CD8-positive, alpha-beta memory T cell (primary cell): ENCODE measurements around the gene SDF4. TPM values are rescaled to one million over a fixed set of nuclear protein-coding genes. Genes with fewer than 3 reads are reported as not detected.
A peak's percentile ranks its signal among the peaks of the same experiment; 100 is the strongest.

Experiments
- CTCF ChIA-PET: fragments of 350-600 bp; sonication (Branson Sonifier 250); formaldehyde crosslinking; loops from one replicate; lab custom pipeline; 2021; ENCODE audit warnings: antibody characterized with exemption; lab: Charles Lee
- POLR2A ChIA-PET: fragments of 350-600 bp; sonication (Branson Sonifier 250); formaldehyde crosslinking; loops from one replicate; lab custom pipeline; 2021; ENCODE audit warnings: antibody characterized with exemption; lab: Charles Lee
- DNase-seq, 5 donors: peaks; one replicate each; pipeline versions ENCODE4 v3.0.0 to v3.0.0-alpha.2; 2020 to 2022; ENCODE audit warnings: mixed read lengths in 1 of 5
- H3K27ac ChIP-seq: one replicate; pipeline ENCODE4 v1.7.0; 2013; ENCODE audit warnings: low read depth, mild to moderate bottlenecking, low read length, moderate library complexity
- H3K27me3 ChIP-seq: 2 replicates; pipeline ENCODE4 v1.7.0; 2013; ENCODE audit warnings: low read length, mild to moderate bottlenecking; ENCODE audit not compliant: insufficient read depth, poor library complexity, severe bottlenecking
- H3K36me3 ChIP-seq: 2 replicates; pipeline ENCODE4 v1.7.0; 2013; ENCODE audit warnings: mild to moderate bottlenecking, low read length, moderate library complexity; ENCODE audit not compliant: insufficient read depth
- H3K4me1 ChIP-seq: 2 replicates; pipeline ENCODE4 v1.7.0; 2013; ENCODE audit warnings: mild to moderate bottlenecking, low read length, moderate library complexity; ENCODE audit not compliant: insufficient read depth
- H3K4me3 ChIP-seq: 2 replicates; pipeline ENCODE4 v1.7.0; 2013; ENCODE audit warnings: mild to moderate bottlenecking, low read length
- H3K9me3 ChIP-seq: 2 replicates; pipeline ENCODE4 v1.7.0; 2013; ENCODE audit warnings: mild to moderate bottlenecking, low read length
- H3K27ac Mint-ChIP-seq, 8 donors: one replicate each; pipeline ENCODE4 v1.8.0; 2020 to 2021; ENCODE audit warnings: mixed read lengths in 8 of 8, mild to moderate bottlenecking in 6 of 8, inconsistent platforms in 3 of 8, moderate library complexity in 3 of 8
- H3K27me3 Mint-ChIP-seq, 2 donors: one replicate each; pipeline ENCODE4 v1.8.0; 2020 to 2021; ENCODE audit warnings: mixed read lengths in 2 of 2, mild to moderate bottlenecking in 1 of 2, moderate library complexity in 1 of 2
- H3K36me3 Mint-ChIP-seq, 3 donors: one replicate each; pipeline ENCODE4 v1.8.0; 2020 to 2021; ENCODE audit warnings: mixed read lengths in 3 of 3, inconsistent platforms in 1 of 3, mild to moderate bottlenecking in 1 of 3
- H3K4me1 Mint-ChIP-seq, 3 donors: one replicate each; pipeline ENCODE4 v1.8.0; 2020 to 2021; ENCODE audit warnings: mixed read lengths in 3 of 3, inconsistent platforms in 1 of 3, mild to moderate bottlenecking in 1 of 3
- H3K4me3 Mint-ChIP-seq, 7 donors: one replicate each; pipeline ENCODE4 v1.8.0; 2020 to 2021; ENCODE audit warnings: mixed read lengths in 7 of 7, mild to moderate bottlenecking in 6 of 7, moderate library complexity in 4 of 7, inconsistent platforms in 2 of 7
- H3K9me3 Mint-ChIP-seq, 5 donors: one replicate each; pipeline ENCODE4 v1.8.0; 2020 to 2022; ENCODE audit warnings: mixed read lengths in 5 of 5, mild to moderate bottlenecking in 3 of 5, moderate library complexity in 2 of 5, inconsistent platforms in 1 of 5
- polyA plus RNA-seq: library from polyadenylated mRNA; unstranded; fragments of 300-500 nt; fragmentation: Illumina TruSeq; gene quantifications from one replicate; pipeline ENCODE4 v1.2.3, GENCODE V29; 2021
- total RNA-seq, 2 experiments: library from RNA; stranded (reverse); gene quantifications; one replicate each; pipeline ENCODE4 v1.2.3, GENCODE V29; 2021

The SDF4 gene
- total and polyA plus RNA-seq, 3 experiments from 2014 or later = 108 to 169 (median 158) TPM

- ChIA-PET POLR2A (no interaction called here), CTCF (no interaction called here)
- Histone ChIP-seq H3K36me3 (peaks cover 41% of the 10 kb centered on the region), H3K4me3 (no peak overlapping the region), H3K27ac (no peak overlapping the region), H3K9me3 (no peaks in the 10 kb centered on the region), H3K4me1 (peaks cover 3% of the 10 kb centered on the region), H3K27me3 (no peaks in the 10 kb centered on the region)
- H3K27ac Mint-ChIP-seq = no peak overlapping the region
- H3K27me3 Mint-ChIP-seq = no peaks in the 10 kb centered on the region
- H3K4me1 Mint-ChIP-seq = peaks cover 3 to 14% (median 13%) of the 10 kb centered on the region in 3 donors
- no peak for DNase-seq
- H3K9me3 Mint-ChIP-seq = no peaks in the 10 kb centered on the region
- H3K4me3 Mint-ChIP-seq = peak overlapping the region in 1 of 7 donors; percentile 42
- peaks cover 0 to 72% (median 11%) of the 10 kb centered on the region in 3 donors for H3K36me3 Mint-ChIP-seq
Observed at GRCh38 chr1:1220197-1220596, 11.6 kb downstream of the SDF4 start.

DNA sequence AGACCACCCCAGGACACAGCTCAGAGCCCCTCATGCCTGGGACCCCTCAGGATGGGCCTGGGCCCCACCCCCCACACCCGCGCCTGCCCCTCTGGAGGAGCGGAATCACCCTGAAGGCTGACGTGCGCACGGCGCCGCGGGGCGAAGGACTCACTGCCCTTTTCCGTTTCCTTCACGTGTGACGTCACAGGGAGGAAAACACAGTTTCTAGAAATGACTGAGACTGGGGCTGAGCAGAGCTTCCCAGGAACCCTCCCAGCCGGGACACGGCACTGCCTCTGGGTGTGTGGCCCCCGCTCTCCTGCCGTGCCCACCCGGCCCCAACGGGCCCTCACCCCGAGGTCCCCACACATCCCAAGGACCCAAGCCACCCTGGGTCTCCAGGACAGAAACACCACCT lies 12.5 kb downstream of the SDF4 start:
- Histone ChIP-seq H3K27ac (no peak overlapping the region), H3K27me3 (no peaks in the 10 kb centered on the region), H3K4me3 (no peak overlapping the region), H3K4me1 (peaks cover 11% of the 10 kb centered on the region), H3K9me3 (no peaks in the 10 kb centered on the region), H3K36me3 (peaks cover 33% of the 10 kb centered on the region)
- ChIA-PET CTCF (no interaction called here), POLR2A (no interaction called here)
- Mint-ChIP-seq H3K27ac (peak overlapping the region in 1 of 8 donors; percentile 12), H3K4me1 (peaks cover 8 to 23% (median 20%) of the 10 kb centered on the region in 3 donors), H3K4me3 (no peak overlapping the region), H3K36me3 (peaks cover 0 to 65% (median 10%) of the 10 kb centered on the region in 3 donors), H3K27me3 (no peaks in the 10 kb centered on the region), H3K9me3 (no peaks in the 10 kb centered on the region)
- DNase-seq = peak in 1 of 5 donors; percentile 25

- Histone ChIP-seq H3K36me3 (peaks cover 33% of the 10 kb centered on the region), H3K27ac (no peak overlapping the region), H3K4me1 (peaks cover 18% of the 10 kb centered on the region), H3K27me3 (no peaks in the 10 kb centered on the region), H3K4me3 (no peak overlapping the region), H3K9me3 (no peaks in the 10 kb centered on the region)
- no peaks in the 10 kb centered on the region for H3K9me3 Mint-ChIP-seq
- H3K36me3 Mint-ChIP-seq = peaks cover 0 to 58% (median 10%) of the 10 kb centered on the region in 3 donors
- peaks cover 10 to 28% (median 20%) of the 10 kb centered on the region in 3 donors for H3K4me1 Mint-ChIP-seq
- ChIA-PET CTCF (no interaction called here), POLR2A (no interaction called here)
- H3K27ac Mint-ChIP-seq = peak overlapping the region in 2 of 8 donors; percentile 33 to 45
- no peak overlapping the region for H3K4me3 Mint-ChIP-seq
- DNase-seq = no peak
- H3K27me3 Mint-ChIP-seq = no peaks in the 10 kb centered on the region
Observed at GRCh38 chr1:1218524-1219200, 13.1 kb downstream of the SDF4 start.

GRCh38 chr1:1217621-1218523 lies 13.9 kb downstream of the SDF4 start:
- Histone ChIP-seq H3K36me3 (peaks cover 27% of the 10 kb centered on the region), H3K9me3 (no peaks in the 10 kb centered on the region), H3K27ac (no peak overlapping the region), H3K4me3 (no peak overlapping the region), H3K4me1 (peaks cover 25% of the 10 kb centered on the region), H3K27me3 (no peaks in the 10 kb centered on the region)
- Mint-ChIP-seq H3K4me1 (peaks cover 12 to 31% (median 17%) of the 10 kb centered on the region in 3 donors), H3K27ac (peak overlapping the region in 2 of 8 donors; percentile 86 to 88), H3K4me3 (no peak overlapping the region), H3K27me3 (no peaks in the 10 kb centered on the region), H3K36me3 (peaks cover 0 to 52% (median 9%) of the 10 kb centered on the region in 3 donors), H3K9me3 (no peaks in the 10 kb centered on the region)
- ChIA-PET CTCF (no interaction called here), POLR2A (interaction anchor here (2.5 kb wide), 1 partner anchor 10 kb away, joined by 7 read pairs; no protein-coding TSS in a partner anchor)
- DNase-seq = no peak

- H3K36me3 Mint-ChIP-seq = peaks cover 0 to 45% (median 6%) of the 10 kb centered on the region in 3 donors
- H3K9me3 ChIP-seq = no peaks in the 10 kb centered on the region
- H3K4me1 Mint-ChIP-seq = peaks cover 12 to 31% (median 14%) of the 10 kb centered on the region in 3 donors
- ChIA-PET POLR2A (interaction anchor here (2.5 kb wide), 1 partner anchor 9 kb away, joined by 7 read pairs; no protein-coding TSS in a partner anchor), CTCF (interaction anchor here (0.8 kb wide), 1 partner anchor 9 kb away, joined by 3 read pairs; no protein-coding TSS in a partner anchor)
- H3K27ac Mint-ChIP-seq = peak overlapping the region; percentile 78 to 92 (median 88)
- no peak overlapping the region for H3K27ac ChIP-seq
- no peak for DNase-seq
- H3K4me1 ChIP-seq = peaks cover 28% of the 10 kb centered on the region
- no peaks in the 10 kb centered on the region for H3K9me3 Mint-ChIP-seq
- H3K27me3 ChIP-seq = no peaks in the 10 kb centered on the region
- H3K36me3 ChIP-seq = peaks cover 18% of the 10 kb centered on the region
- H3K4me3 ChIP-seq = no peak overlapping the region
- H3K4me3 Mint-ChIP-seq = peak overlapping the region in 2 of 7 donors; percentile 29 to 49
- no peaks in the 10 kb centered on the region for H3K27me3 Mint-ChIP-seq
Observed at GRCh38 chr1:1216770-1217620, 14.8 kb downstream of the SDF4 start.

- no peak for DNase-seq
- H3K4me3 ChIP-seq = no peak overlapping the region
- no peaks in the 10 kb centered on the region for H3K9me3 ChIP-seq
- no peak overlapping the region for H3K27ac ChIP-seq
- H3K27me3 ChIP-seq = no peaks in the 10 kb centered on the region
- POLR2A ChIA-PET = interaction anchor here (2.5 kb wide), 1 partner anchor 8 kb away, joined by 7 read pairs; no protein-coding TSS in a partner anchor
- H3K36me3 ChIP-seq = peaks cover 16% of the 10 kb centered on the region
- H3K27me3 Mint-ChIP-seq = no peaks in the 10 kb centered on the region
- H3K27ac Mint-ChIP-seq = peak overlapping the region in 7 of 8 donors; percentile 34 to 92 (median 87)
- peaks cover 28% of the 10 kb centered on the region for H3K4me1 ChIP-seq
- H3K9me3 Mint-ChIP-seq = no peaks in the 10 kb centered on the region
- peaks cover 14 to 31% (median 14%) of the 10 kb centered on the region in 3 donors for H3K4me1 Mint-ChIP-seq
- peak overlapping the region in 1 of 7 donors; percentile 40 for H3K4me3 Mint-ChIP-seq
- CTCF ChIA-PET = interaction anchor here (0.8 to 1.6 kb wide), 3 partner anchors 8 to 94 kb away, joined by 3 to 5 read pairs (median 4); no protein-coding TSS in a partner anchor
- H3K36me3 Mint-ChIP-seq = peaks cover 0 to 37% (median 6%) of the 10 kb centered on the region in 3 donors
Observed at GRCh38 chr1:1215881-1216605, 15.8 kb downstream of the SDF4 start.
